ENCODE measurements around the gene STAU1. TPM values are rescaled to one million over a fixed set of nuclear protein-coding genes. Genes with fewer than 3 reads are reported as not detected.

Gene STAU1
- total and polyA plus RNA-seq, 3 experiments from 2014 or later = 40.5 to 77.6 (median 76.8) TPM

- Mint-ChIP-seq H3K27me3 (no peaks in the 10 kb centered on the region), H3K9me3 (no peaks in the 10 kb centered on the region), H3K27ac (peak overlapping the region in 6 of 8 donors; percentile 24 to 50 (median 35)), H3K36me3 (peaks cover 0 to 67% (median 6%) of the 10 kb centered on the region in 3 donors), H3K4me3 (no peak overlapping the region), H3K4me1 (peaks cover 26 to 51% (median 36%) of the 10 kb centered on the region in 3 donors)
- ChIA-PET CTCF (interaction anchor here (1.1 kb wide), 1 partner anchor 57 kb away, joined by 3 read pairs; no protein-coding TSS in a partner anchor), POLR2A (interaction anchor here (0.7 kb wide), 1 partner anchor 14 kb away, joined by 3 read pairs; no protein-coding TSS in a partner anchor)
- Histone ChIP-seq H3K27me3 (ENCODE audit: insufficient read depth, low read length, poor library complexity, severe bottlenecking) (no peaks in the 10 kb centered on the region), H3K4me3 (ENCODE audit: low read length) (no peak overlapping the region), H3K27ac (ENCODE audit: low read depth, low read length) (no peak overlapping the region), H3K4me1 (ENCODE audit: insufficient read depth, low read length) (peaks cover under 1% of the 10 kb centered on the region), H3K9me3 (ENCODE audit: low read length) (no peaks in the 10 kb centered on the region), H3K36me3 (ENCODE audit: insufficient read depth, low read length) (no peaks in the 10 kb centered on the region)
- no peak for DNase-seq
These were observed 27.8 kb downstream of the STAU1 start for GRCh38 chr20:49160057-49160929.

- H3K4me1 ChIP-seq (ENCODE audit: insufficient read depth, low read length) = no peaks in the 10 kb centered on the region
- ChIA-PET POLR2A (no interaction called here), CTCF (no interaction called here)
- H3K36me3 ChIP-seq (ENCODE audit: insufficient read depth, low read length) = no peaks in the 10 kb centered on the region
- Mint-ChIP-seq H3K4me1 (peaks cover 28 to 49% (median 39%) of the 10 kb centered on the region in 3 donors), H3K27me3 (no peaks in the 10 kb centered on the region), H3K27ac (peak overlapping the region in 2 of 8 donors; percentile 25 to 46), H3K36me3 (peaks cover 0 to 73% (median 7%) of the 10 kb centered on the region in 3 donors), H3K4me3 (no peak overlapping the region), H3K9me3 (no peaks in the 10 kb centered on the region)
- H3K27me3 ChIP-seq (ENCODE audit: insufficient read depth, low read length, poor library complexity, severe bottlenecking) = no peaks in the 10 kb centered on the region
- no peaks in the 10 kb centered on the region for H3K9me3 ChIP-seq (ENCODE audit: low read length)
- no peak overlapping the region for H3K4me3 ChIP-seq (ENCODE audit: low read length)
- no peak overlapping the region for H3K27ac ChIP-seq (ENCODE audit: low read depth, low read length)
- DNase-seq = no peak
These were observed 31.0 kb downstream of the STAU1 start for GRCh38 chr20:49157146-49157545.

- H3K27ac Mint-ChIP-seq = peak overlapping the region in 3 of 8 donors; percentile 25 to 46 (median 45)
- peaks cover 0 to 74% (median 5%) of the 10 kb centered on the region in 3 donors for H3K36me3 Mint-ChIP-seq
- no peaks in the 10 kb centered on the region for H3K4me1 ChIP-seq (ENCODE audit: insufficient read depth, low read length)
- no peaks in the 10 kb centered on the region for H3K9me3 ChIP-seq (ENCODE audit: low read length)
- no peaks in the 10 kb centered on the region for H3K27me3 Mint-ChIP-seq
- H3K27me3 ChIP-seq (ENCODE audit: insufficient read depth, low read length, poor library complexity, severe bottlenecking) = no peaks in the 10 kb centered on the region
- no peak overlapping the region for H3K27ac ChIP-seq (ENCODE audit: low read depth, low read length)
- H3K4me1 Mint-ChIP-seq = peaks cover 23 to 43% (median 32%) of the 10 kb centered on the region in 3 donors
- no peak overlapping the region for H3K4me3 Mint-ChIP-seq
- no peak overlapping the region for H3K4me3 ChIP-seq (ENCODE audit: low read length)
- no peaks in the 10 kb centered on the region for H3K9me3 Mint-ChIP-seq
- ChIA-PET CTCF (no interaction called here), POLR2A (no interaction called here)
- DNase-seq = no peak
- H3K36me3 ChIP-seq (ENCODE audit: insufficient read depth, low read length) = peaks cover 6% of the 10 kb centered on the region
These were observed 31.7 kb downstream of the STAU1 start for GRCh38 chr20:49156481-49156880.

GRCh38 chr20:49151436-49151835, 36.7 kb downstream of the STAU1 start:
- DNase-seq = no peak
- Histone ChIP-seq H3K27me3 (ENCODE audit: insufficient read depth, low read length, poor library complexity, severe bottlenecking) (no peaks in the 10 kb centered on the region), H3K9me3 (ENCODE audit: low read length) (no peaks in the 10 kb centered on the region), H3K4me3 (ENCODE audit: low read length) (no peak overlapping the region), H3K27ac (ENCODE audit: low read depth, low read length) (no peak overlapping the region), H3K4me1 (ENCODE audit: insufficient read depth, low read length) (no peaks in the 10 kb centered on the region), H3K36me3 (ENCODE audit: insufficient read depth, low read length) (peaks cover 14% of the 10 kb centered on the region)
- Mint-ChIP-seq H3K36me3 (peaks cover 5 to 79% (median 16%) of the 10 kb centered on the region in 3 donors), H3K27ac (peak overlapping the region in 4 of 8 donors; percentile 21 to 41 (median 29)), H3K4me1 (peaks cover 14 to 35% (median 31%) of the 10 kb centered on the region in 3 donors), H3K4me3 (no peak overlapping the region), H3K27me3 (no peaks in the 10 kb centered on the region), H3K9me3 (no peaks in the 10 kb centered on the region)
- POLR2A ChIA-PET = interaction anchor here (1.2 kb wide), 1 partner anchor 36 kb away, joined by 5 read pairs; no protein-coding TSS in a partner anchor
- CTCF ChIA-PET = interaction anchor here (0.8 kb wide), 1 partner anchor 87 kb away, joined by 3 read pairs; no protein-coding TSS in a partner anchor

GRCh38 chr20:49149281-49150045, 38.7 kb downstream of the STAU1 start:
- H3K27ac Mint-ChIP-seq = peak overlapping the region in 5 of 8 donors; percentile 2 to 83 (median 80)
- CTCF ChIA-PET = no interaction called here

GRCh38 chr20:49148601-49149000, 39.5 kb downstream of the STAU1 start:
- H3K27ac Mint-ChIP-seq = peak overlapping the region in 5 of 8 donors; percentile 14 to 80 (median 26)
- H3K4me3 ChIP-seq (ENCODE audit: low read length) = no peak overlapping the region
- no peak for DNase-seq
- ChIA-PET POLR2A (no interaction called here), CTCF (interaction anchor here (3.5 kb wide), 1 partner anchor 15 kb away, joined by 9 read pairs; no protein-coding TSS in a partner anchor)
- peaks cover 5 to 81% (median 19%) of the 10 kb centered on the region in 3 donors for H3K36me3 Mint-ChIP-seq
- no peaks in the 10 kb centered on the region for H3K9me3 Mint-ChIP-seq
- no peaks in the 10 kb centered on the region for H3K4me1 ChIP-seq (ENCODE audit: insufficient read depth, low read length)
- no peaks in the 10 kb centered on the region for H3K27me3 ChIP-seq (ENCODE audit: insufficient read depth, low read length, poor library complexity, severe bottlenecking)
- H3K4me3 Mint-ChIP-seq = no peak overlapping the region
- no peak overlapping the region for H3K27ac ChIP-seq (ENCODE audit: low read depth, low read length)
- H3K4me1 Mint-ChIP-seq = peaks cover 10 to 31% (median 27%) of the 10 kb centered on the region in 3 donors
- H3K27me3 Mint-ChIP-seq = no peaks in the 10 kb centered on the region
- H3K36me3 ChIP-seq (ENCODE audit: insufficient read depth, low read length) = peaks cover 26% of the 10 kb centered on the region
- H3K9me3 ChIP-seq (ENCODE audit: low read length) = no peaks in the 10 kb centered on the region

More at GRCh38 chr20:49149281-49150045, 38.7 kb downstream of the STAU1 start:
- no peak overlapping the region for H3K4me3 ChIP-seq (ENCODE audit: low read length)
- H3K27ac ChIP-seq (ENCODE audit: low read depth, low read length) = no peak overlapping the region
- Mint-ChIP-seq H3K27me3 (no peaks in the 10 kb centered on the region), H3K9me3 (no peaks in the 10 kb centered on the region), H3K36me3 (peaks cover 5 to 78% (median 16%) of the 10 kb centered on the region in 3 donors), H3K4me1 (peaks cover 8 to 23% (median 19%) of the 10 kb centered on the region in 3 donors), H3K4me3 (no peak overlapping the region)
- no peaks in the 10 kb centered on the region for H3K27me3 ChIP-seq (ENCODE audit: insufficient read depth, low read length, poor library complexity, severe bottlenecking)
- POLR2A ChIA-PET = no interaction called here
- no peaks in the 10 kb centered on the region for H3K4me1 ChIP-seq (ENCODE audit: insufficient read depth, low read length)
- H3K36me3 ChIP-seq (ENCODE audit: insufficient read depth, low read length) = peaks cover 17% of the 10 kb centered on the region
- H3K9me3 ChIP-seq (ENCODE audit: low read length) = no peaks in the 10 kb centered on the region
- no peak for DNase-seq

GRCh38 chr20:49147296-49147695, 40.8 kb downstream of the STAU1 start:
- H3K4me3 Mint-ChIP-seq = no peak overlapping the region
- Histone ChIP-seq H3K36me3 (ENCODE audit: insufficient read depth, low read length) (peaks cover 29% of the 10 kb centered on the region), H3K9me3 (ENCODE audit: low read length) (no peaks in the 10 kb centered on the region), H3K27me3 (ENCODE audit: insufficient read depth, low read length, poor library complexity, severe bottlenecking) (no peaks in the 10 kb centered on the region), H3K4me1 (ENCODE audit: insufficient read depth, low read length) (no peaks in the 10 kb centered on the region), H3K27ac (ENCODE audit: low read depth, low read length) (no peak overlapping the region), H3K4me3 (ENCODE audit: low read length) (no peak overlapping the region)
- H3K9me3 Mint-ChIP-seq = no peaks in the 10 kb centered on the region
- H3K27ac Mint-ChIP-seq = peak overlapping the region in 1 of 8 donors; percentile 2
- H3K36me3 Mint-ChIP-seq = peaks cover 5 to 86% (median 21%) of the 10 kb centered on the region in 3 donors
- H3K4me1 Mint-ChIP-seq = peaks cover 12 to 33% (median 31%) of the 10 kb centered on the region in 3 donors
- POLR2A ChIA-PET = no interaction called here
- no peak for DNase-seq
- peaks cover 0 to 2% of the 10 kb centered on the region in 2 donors for H3K27me3 Mint-ChIP-seq
- CTCF ChIA-PET = interaction anchor here (2.3 to 3.5 kb wide), 2 partner anchors 14 to 70 kb away, joined by 9 to 10 read pairs; no protein-coding TSS in a partner anchor

Measured in CD8-positive, alpha-beta memory T cell (primary cell).